Measurements from ENCODE around the gene TMEM184A. TPM values are rescaled to one million over a fixed set of nuclear protein-coding genes. Genes with fewer than 3 reads are reported as not detected.

The TMEM184A gene
- total RNA-seq, 1 donor from 2014 or later: not detected

GRCh38 chr7:1599640-1600395 lies 43.8 kb upstream of the TMEM184A start:
- H3K36me3 Mint-ChIP-seq (ENCODE audit: low read depth): no peaks in the 10 kb centered on the region
- H3K4me3 Mint-ChIP-seq: no peak overlapping the region
- TF ChIP-seq, protein P1, sequence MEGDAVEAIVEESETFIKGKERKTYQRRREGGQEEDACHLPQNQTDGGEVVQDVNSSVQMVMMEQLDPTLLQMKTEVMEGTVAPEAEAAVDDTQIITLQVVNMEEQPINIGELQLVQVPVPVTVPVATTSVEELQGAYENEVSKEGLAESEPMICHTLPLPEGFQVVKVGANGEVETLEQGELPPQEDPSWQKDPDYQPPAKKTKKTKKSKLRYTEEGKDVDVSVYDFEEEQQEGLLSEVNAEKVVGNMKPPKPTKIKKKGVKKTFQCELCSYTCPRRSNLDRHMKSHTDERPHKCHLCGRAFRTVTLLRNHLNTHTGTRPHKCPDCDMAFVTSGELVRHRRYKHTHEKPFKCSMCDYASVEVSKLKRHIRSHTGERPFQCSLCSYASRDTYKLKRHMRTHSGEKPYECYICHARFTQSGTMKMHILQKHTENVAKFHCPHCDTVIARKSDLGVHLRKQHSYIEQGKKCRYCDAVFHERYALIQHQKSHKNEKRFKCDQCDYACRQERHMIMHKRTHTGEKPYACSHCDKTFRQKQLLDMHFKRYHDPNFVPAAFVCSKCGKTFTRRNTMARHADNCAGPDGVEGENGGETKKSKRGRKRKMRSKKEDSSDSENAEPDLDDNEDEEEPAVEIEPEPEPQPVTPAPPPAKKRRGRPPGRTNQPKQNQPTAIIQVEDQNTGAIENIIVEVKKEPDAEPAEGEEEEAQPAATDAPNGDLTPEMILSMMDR (conservative IDR thresholded peaks at IDR 0.05): no peak
- H3K27ac Mint-ChIP-seq (ENCODE audit: unreplicated experiment): no peak overlapping the region
- H3K27me3 Mint-ChIP-seq (ENCODE audit: low read depth): no peaks in the 10 kb centered on the region
- no peaks in the 10 kb centered on the region for H3K9me3 Mint-ChIP-seq
- no peak for DNase-seq (ENCODE audit: low read depth, low spot score)
- no peaks in the 10 kb centered on the region for H3K4me1 Mint-ChIP-seq

DNA sequence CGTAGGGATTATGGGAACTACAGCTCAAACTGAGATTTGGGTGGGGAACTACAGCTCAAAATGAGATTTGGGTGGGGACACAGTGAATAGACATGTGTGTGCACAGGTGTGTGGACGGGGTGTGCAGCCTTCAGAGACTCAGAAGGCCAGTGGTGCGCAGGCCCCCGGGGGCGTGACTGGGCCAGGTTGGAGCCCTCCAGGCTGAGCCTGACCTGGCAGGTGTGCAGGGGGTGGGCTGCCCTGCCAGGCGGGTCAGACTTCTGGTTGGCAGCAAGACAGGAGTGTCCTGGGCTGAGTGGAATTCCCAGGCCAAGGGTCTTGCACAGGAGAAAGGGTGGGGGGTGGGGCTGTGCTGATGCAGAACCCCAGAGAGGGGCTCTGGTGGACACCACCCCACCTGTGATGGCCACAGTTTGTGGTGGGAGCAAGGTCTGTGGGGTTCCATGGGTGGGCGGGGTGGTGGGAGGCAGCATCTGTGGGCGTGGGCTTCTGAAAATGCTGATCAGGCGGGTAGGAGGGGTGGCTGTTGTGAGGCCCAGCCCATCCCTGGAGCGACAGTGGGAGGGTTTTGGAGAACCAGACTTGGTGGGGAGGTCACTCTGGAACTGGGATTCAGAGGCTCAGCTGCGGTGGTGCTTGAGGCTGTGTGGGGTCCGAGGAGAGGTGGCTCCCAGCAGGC lies 43.1 kb upstream of the TMEM184A start:
- DNase-seq (ENCODE audit: low read depth, low spot score): no peak

DNA sequence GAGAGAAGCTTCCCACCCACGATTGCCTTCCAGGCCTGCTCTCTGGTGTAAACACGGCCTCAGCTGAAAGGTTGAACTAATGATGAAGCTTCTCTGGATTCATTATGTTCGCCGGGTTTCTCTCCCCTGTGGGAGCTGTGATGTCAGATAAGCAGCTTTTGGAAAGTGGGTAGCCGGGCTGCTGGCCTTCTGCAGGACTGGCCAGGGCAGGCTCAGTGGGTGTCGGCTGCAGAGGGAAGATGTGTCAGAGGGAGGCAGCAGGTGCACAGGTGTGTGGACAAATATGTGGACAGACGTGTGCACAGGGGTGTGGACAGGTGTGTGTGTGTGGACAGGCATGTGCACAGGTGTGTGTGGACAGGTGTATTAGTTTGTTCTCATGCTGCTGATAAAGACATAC lies 42.3 kb upstream of the TMEM184A start:
- Mint-ChIP-seq H3K4me1 (no peaks in the 10 kb centered on the region), H3K27ac (ENCODE audit: unreplicated experiment) (no peak overlapping the region), H3K36me3 (ENCODE audit: low read depth) (no peaks in the 10 kb centered on the region), H3K4me3 (no peak overlapping the region), H3K9me3 (no peaks in the 10 kb centered on the region), H3K27me3 (ENCODE audit: low read depth) (peaks cover 2% of the 10 kb centered on the region)
- TF ChIP-seq, protein P1 (conservative IDR thresholded peaks at IDR 0.05): no peak
- DNase-seq (ENCODE audit: low read depth, low spot score): no peak

More for the DNA sequence above, 43.1 kb upstream of the TMEM184A start:
- H3K9me3 Mint-ChIP-seq: no peaks in the 10 kb centered on the region
- no peaks in the 10 kb centered on the region for H3K36me3 Mint-ChIP-seq (ENCODE audit: low read depth)
- no peak overlapping the region for H3K27ac Mint-ChIP-seq (ENCODE audit: unreplicated experiment)
- no peaks in the 10 kb centered on the region for H3K4me1 Mint-ChIP-seq
- H3K27me3 Mint-ChIP-seq (ENCODE audit: low read depth): no peaks in the 10 kb centered on the region
- TF ChIP-seq, protein P1 (conservative IDR thresholded peaks at IDR 0.05): no peak
- no peak overlapping the region for H3K4me3 Mint-ChIP-seq

GRCh38 chr7:1597791-1598190 lies 41.8 kb upstream of the TMEM184A start:
- no peaks in the 10 kb centered on the region for H3K9me3 Mint-ChIP-seq
- no peaks in the 10 kb centered on the region for H3K36me3 Mint-ChIP-seq (ENCODE audit: low read depth)
- H3K27me3 Mint-ChIP-seq (ENCODE audit: low read depth): peaks cover 6% of the 10 kb centered on the region
- TF ChIP-seq, protein P1 (conservative IDR thresholded peaks at IDR 0.05): no peak
- H3K4me1 Mint-ChIP-seq: no peaks in the 10 kb centered on the region
- no peak for DNase-seq (ENCODE audit: low read depth, low spot score)
- no peak overlapping the region for H3K27ac Mint-ChIP-seq (ENCODE audit: unreplicated experiment)
- no peak overlapping the region for H3K4me3 Mint-ChIP-seq

DNA sequence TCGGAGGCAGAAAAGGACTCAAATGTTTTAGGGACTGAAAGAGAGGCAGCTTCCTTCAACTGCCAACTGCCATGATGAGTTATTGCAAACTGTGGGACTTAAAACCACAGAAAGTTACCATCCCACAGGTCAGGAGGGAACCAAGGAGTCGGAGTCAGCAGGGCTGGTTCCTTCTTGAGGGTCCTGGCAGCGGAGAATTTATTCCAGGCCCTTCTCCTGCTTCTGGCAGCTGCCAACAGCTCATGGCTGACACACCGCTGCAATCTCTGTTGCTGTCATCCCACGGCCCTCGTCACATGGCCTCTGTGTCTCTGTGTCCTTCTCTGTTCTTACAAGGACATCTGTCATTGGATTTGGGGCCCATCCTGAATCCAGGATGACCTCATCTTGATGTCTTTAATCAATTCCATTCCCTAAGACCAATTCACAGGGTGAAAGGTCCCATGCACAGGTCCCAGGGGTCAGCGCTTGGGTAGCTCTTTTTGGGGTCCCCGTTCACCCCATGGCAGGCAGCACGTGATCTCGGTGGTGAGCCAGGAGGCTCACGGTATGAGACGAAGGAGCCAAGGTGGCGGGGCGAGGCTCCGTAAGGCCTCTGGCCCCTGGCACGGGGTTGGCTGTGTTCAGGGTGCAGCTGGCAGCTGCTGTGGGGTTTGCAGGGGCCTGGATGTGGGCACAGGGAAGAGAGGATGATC lies 41.2 kb upstream of the TMEM184A start:
- Mint-ChIP-seq H3K9me3 (no peaks in the 10 kb centered on the region), H3K36me3 (ENCODE audit: low read depth) (no peaks in the 10 kb centered on the region), H3K4me1 (no peaks in the 10 kb centered on the region), H3K27ac (ENCODE audit: unreplicated experiment) (peak overlapping the region; percentile 58), H3K27me3 (ENCODE audit: low read depth) (peaks cover 12% of the 10 kb centered on the region), H3K4me3 (no peak overlapping the region)
- TF ChIP-seq, protein P1 (conservative IDR thresholded peaks at IDR 0.05): no peak
- no peak for DNase-seq (ENCODE audit: low read depth, low spot score)

All from neural crest cell (in vitro differentiated cells).